GM18909 (cell line): ENCODE measurements around the gene KCNE1.
A peak's percentile ranks its signal among the peaks of the same experiment; 100 is the strongest.
"Not testable (repeated sequence)": the region's sequence is repeated elsewhere in the genome, so short reads cannot be mapped to it uniquely, and the experiment has no call there.

Experiments
- ATAC-seq: cut with Tn5 transposase; IDR thresholded peaks from one replicate; pipeline ENCODE4 v1.9.1; 2021; ENCODE audit warnings: mild to moderate bottlenecking; ENCODE audit not compliant: unreplicated experiment, poor library complexity

Gene KCNE1

GRCh38 chr21:34511787-34512455, at the start of gene KCNE1:
KCNE1 (minus strand) TSS chr21:34512210; CDS start chr21:34449634, 62,576 bp downstream.
- ATAC-seq: no peak

GRCh38 chr21:34561806-34562205, 49.8 kb upstream of the KCNE1 start:
- ATAC-seq: no peak

- ATAC-seq: no peak
Measured at GRCh38 chr21:34560609-34561008, 48.6 kb upstream of the KCNE1 start.

- ATAC-seq: no peak
Measured at GRCh38 chr21:34560021-34560420, 48.0 kb upstream of the KCNE1 start.

- no peak for ATAC-seq
Measured at GRCh38 chr21:34559089-34559631, 47.1 kb upstream of the KCNE1 start.

GRCh38 chr21:34558166-34558565, 46.2 kb upstream of the KCNE1 start:
- ATAC-seq: no peak

GRCh38 chr21:34557261-34557660, 45.3 kb upstream of the KCNE1 start:
- no peak for ATAC-seq

GRCh38 chr21:34554670-34555069, 42.7 kb upstream of the KCNE1 start:
- ATAC-seq: not testable (repeated sequence)

GRCh38 chr21:34554227-34554626, 42.2 kb upstream of the KCNE1 start:
- no peak for ATAC-seq

- ATAC-seq: no peak
Measured at GRCh38 chr21:34553151-34553952, 41.3 kb upstream of the KCNE1 start.

GRCh38 chr21:34552360-34553098, 40.5 kb upstream of the KCNE1 start:
- no peak for ATAC-seq

GRCh38 chr21:34550182-34550799, 38.3 kb upstream of the KCNE1 start:
- ATAC-seq: no peak

- no peak for ATAC-seq
Measured at GRCh38 chr21:34548781-34549376, 36.9 kb upstream of the KCNE1 start.

GRCh38 chr21:34546542-34546941, 34.5 kb upstream of the KCNE1 start:
- no peak for ATAC-seq

GRCh38 chr21:34545079-34545884, 33.3 kb upstream of the KCNE1 start:
- ATAC-seq: peak; percentile 93

GRCh38 chr21:34544032-34544496, 32.1 kb upstream of the KCNE1 start:
- no peak for ATAC-seq

- ATAC-seq: no peak
Measured at GRCh38 chr21:34543017-34543416, 31.0 kb upstream of the KCNE1 start.

- no peak for ATAC-seq
Measured at GRCh38 chr21:34540206-34540605, 28.2 kb upstream of the KCNE1 start.

GRCh38 chr21:34537838-34538237, 25.8 kb upstream of the KCNE1 start:
- no peak for ATAC-seq
